PC-3 (cell line): ENCODE data around the gene SLC15A3. TPM values are rescaled to one million over a fixed set of nuclear protein-coding genes. Genes with fewer than 3 reads are reported as not detected.

ENCODE experiments used
- ATAC-seq: fragments of 200-7000 bp; cut with Tn5 transposase; 2 replicates; pipeline ENCODE4 v1.9.1; 2020; ENCODE audit warnings: mild to moderate bottlenecking, moderate library complexity
- BruUV-seq: library from RNA; stranded (reverse); fragments of 400-500 nt; replicated peaks from 2 replicates; lab custom pipeline; 2021; lab: Mats Ljungman, UMichigan
- CTCF ChIA-PET: fragments of 300-600 bp; sonication (Branson Sonifier 250); formaldehyde crosslinking; loops from one replicate; lab custom pipeline; 2022; ENCODE audit warnings: antibody characterized with exemption; lab: Charles Lee
- POLR2A ChIA-PET: fragments of 300-600 bp; sonication (Branson Sonifier 250); formaldehyde crosslinking; loops from one replicate; lab custom pipeline; 2022; ENCODE audit warnings: antibody characterized with exemption; ENCODE audit not compliant: unreplicated experiment; lab: Charles Lee
- DNase-seq: peaks from one replicate; pipeline ENCODE4 v3.0.0-alpha.2; 2015
- H2AFZ ChIP-seq: fragments of 300-600 bp; sonication (generic); 2 replicates; pipeline ENCODE4 v1.6.0; 2016; ENCODE audit warnings: antibody characterized with exemption, low read length
- H3F3A ChIP-seq: fragments of 300-600 bp; sonication (generic); one replicate; pipeline ENCODE4 v1.6.0; 2017; ENCODE audit warnings: antibody characterized with exemption, low read length, control low read depth, mild to moderate bottlenecking; ENCODE audit not compliant: unreplicated experiment
- H3K27ac ChIP-seq: fragments of 300-600 bp; sonication (generic); 2 replicates; pipeline ENCODE4 v1.5.1; 2016; ENCODE audit warnings: mild to moderate bottlenecking, low read length
- H3K27me3 ChIP-seq: fragments of 300-600 bp; sonication (generic); 2 replicates; pipeline ENCODE4 v1.6.1; 2016; ENCODE audit warnings: low read length, mixed read lengths
- H3K36me3 ChIP-seq: fragments of 300-600 bp; sonication (generic); 2 replicates; pipeline ENCODE4 v1.6.1; 2016; ENCODE audit warnings: low read depth, mixed run types, low read length, mixed read lengths
- H3K4me1 ChIP-seq: fragments of 300-600 bp; sonication (generic); 2 replicates; pipeline ENCODE4 v1.5.1; 2016; ENCODE audit warnings: low read length; ENCODE audit not compliant: insufficient read depth
- H3K4me2 ChIP-seq: fragments of 300-600 bp; sonication (generic); 2 replicates; pipeline ENCODE4 v1.6.0; 2016; ENCODE audit warnings: low read length
- H3K4me3 ChIP-seq: fragments of 300-600 bp; sonication (generic); 2 replicates; pipeline ENCODE4 v1.5.1; 2016; ENCODE audit warnings: mild to moderate bottlenecking, low read length, mixed read lengths
- H3K79me2 ChIP-seq: fragments of 300-600 bp; sonication (generic); 2 replicates; pipeline ENCODE4 v1.6.1; 2017; ENCODE audit warnings: low read length, mixed read lengths
- H3K9ac ChIP-seq: fragments of 300-600 bp; sonication (generic); 2 replicates; pipeline ENCODE4 v1.6.0; 2016; ENCODE audit warnings: mild to moderate bottlenecking, low read length
- H3K9me2 ChIP-seq: fragments of 300-600 bp; sonication (generic); replicated peaks from 2 replicates; pipeline ENCODE4 v1.6.1; 2016; ENCODE audit warnings: mixed run types, low read length, mixed read lengths
- H3K9me3 ChIP-seq: fragments of 300-600 bp; sonication (generic); 2 replicates; pipeline ENCODE4 v1.6.1; 2016; ENCODE audit warnings: low read length, mixed read lengths
- H4K20me1 ChIP-seq: fragments of 300-600 bp; sonication (generic); 2 replicates; pipeline ENCODE4 v1.6.1; 2016; ENCODE audit warnings: low read length, mixed read lengths
- EZH2 ChIP-seq: fragments of 300-600 bp; sonication (generic); IDR thresholded peaks from one replicate; pipeline ENCODE4 v1.6.1; 2017; ENCODE audit warnings: antibody characterized with exemption, mild to moderate bottlenecking, low read length; ENCODE audit not compliant: unreplicated experiment
- EZH2phosphoT487 ChIP-seq: fragments of 300-600 bp; sonication (generic); IDR thresholded peaks from 2 replicates; pipeline ENCODE4 v1.6.1; 2018; ENCODE audit warnings: mild to moderate bottlenecking, antibody characterized with exemption, low read length, borderline replicate concordance
- intact Hi-C: fragments of 100-400 bp; cut with micrococcal nuclease; formaldehyde crosslinking; loops from 2 replicates; pipeline ENCODE4 v1.9.0; 2023
- total RNA-seq: library from RNA; depleted of rRNA; stranded (reverse); fragments of >200 nt; gene quantifications from 2 replicates; pipeline ENCODE4 v1.2.3, GENCODE V29; 2014
- TF ChIP-seq, protein P1 (sequence below): fragments of 300-600 bp; sonication (generic); conservative IDR thresholded peaks from 2 replicates; pipeline ENCODE4 v1.5.1; 2017; ENCODE audit warnings: antibody characterized with exemption, low read depth, mild to moderate bottlenecking, low read length

The SLC15A3 gene
- total RNA-seq, 1 experiment from 2014 or later, result not detected

DNA sequence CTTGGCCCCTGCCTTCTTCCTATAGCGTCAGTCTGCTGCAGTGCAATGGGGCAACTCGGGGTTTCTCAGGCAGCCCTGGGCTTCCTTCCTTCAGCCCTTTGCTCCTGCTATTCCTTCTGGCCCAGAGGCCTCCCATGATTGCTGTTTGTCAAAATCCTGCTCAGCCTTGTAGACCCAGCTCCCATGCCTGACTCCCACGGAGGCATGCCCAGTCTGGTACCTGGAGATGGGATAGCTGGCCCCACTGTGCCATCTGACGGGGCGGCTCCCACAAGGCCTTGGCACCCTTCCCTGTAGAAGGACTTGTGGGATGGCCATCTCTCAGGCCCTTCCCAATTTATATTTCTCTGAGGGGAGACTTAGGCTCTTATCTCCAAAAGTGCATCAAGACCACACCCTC, 18.9 kb upstream of the SLC15A3 start:
- no TSS peak for BruUV-seq
- no peak for ATAC-seq

DNA sequence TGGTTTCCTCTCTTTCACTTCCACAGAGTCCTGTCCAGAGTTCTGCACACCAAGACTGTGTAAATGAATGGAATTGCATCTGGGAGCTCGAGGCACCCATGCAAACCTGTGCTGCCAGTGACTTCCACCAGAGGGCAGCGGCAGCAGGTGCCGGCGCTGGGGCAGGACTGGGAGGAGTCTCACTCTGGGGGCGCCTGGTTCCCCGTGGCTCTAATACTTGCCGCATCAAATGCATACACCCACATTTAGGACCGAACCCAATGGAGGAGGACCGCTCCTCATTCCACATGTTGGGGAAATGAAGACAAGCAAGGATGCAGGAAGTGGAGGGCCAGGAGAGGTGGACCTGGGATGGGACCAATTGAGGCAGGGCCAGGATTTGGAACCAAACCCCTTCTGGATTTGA, 18.4 kb upstream of the SLC15A3 start:
- Histone ChIP-seq H2AFZ (0 out of 2 replicates have a peak overlapping the region, but pooled peaks have one; percentile 11), H3K4me1 (no peaks in the 10 kb centered on the region), H3K79me2 (no peaks in the 10 kb centered on the region), H3K4me2 (no peak overlapping the region), H3K9me3 (no peaks in the 10 kb centered on the region), H4K20me1 (no peaks in the 10 kb centered on the region), H3K9me2 (no peaks in the 10 kb centered on the region), H3K27me3 (peaks cover 38% of the 10 kb centered on the region), H3K4me3 (no peak overlapping the region), H3F3A (no peaks in the 10 kb centered on the region), H3K36me3 (no peaks in the 10 kb centered on the region), H3K9ac (no peak overlapping the region), H3K27ac (no peak overlapping the region)
- CTCF ChIA-PET, result interaction anchor here (1.0 kb wide), 1 partner anchor 55 kb away, joined by 4 read pairs; no protein-coding TSS in a partner anchor
- POLR2A ChIA-PET, result interaction anchor here (0.6 kb wide), 1 partner anchor 16 kb away, joined by 3 read pairs; no protein-coding TSS in a partner anchor
- BruUV-seq, result no TSS peak
- DNase-seq, result peak; percentile 75
- intact Hi-C loops, result loop anchor here (1.0 kb wide), 3 partner anchors 159 to 217 kb away; no protein-coding TSS in a partner anchor
- ATAC-seq, result peak; percentile 89
- TF ChIP-seq, protein P1, sequence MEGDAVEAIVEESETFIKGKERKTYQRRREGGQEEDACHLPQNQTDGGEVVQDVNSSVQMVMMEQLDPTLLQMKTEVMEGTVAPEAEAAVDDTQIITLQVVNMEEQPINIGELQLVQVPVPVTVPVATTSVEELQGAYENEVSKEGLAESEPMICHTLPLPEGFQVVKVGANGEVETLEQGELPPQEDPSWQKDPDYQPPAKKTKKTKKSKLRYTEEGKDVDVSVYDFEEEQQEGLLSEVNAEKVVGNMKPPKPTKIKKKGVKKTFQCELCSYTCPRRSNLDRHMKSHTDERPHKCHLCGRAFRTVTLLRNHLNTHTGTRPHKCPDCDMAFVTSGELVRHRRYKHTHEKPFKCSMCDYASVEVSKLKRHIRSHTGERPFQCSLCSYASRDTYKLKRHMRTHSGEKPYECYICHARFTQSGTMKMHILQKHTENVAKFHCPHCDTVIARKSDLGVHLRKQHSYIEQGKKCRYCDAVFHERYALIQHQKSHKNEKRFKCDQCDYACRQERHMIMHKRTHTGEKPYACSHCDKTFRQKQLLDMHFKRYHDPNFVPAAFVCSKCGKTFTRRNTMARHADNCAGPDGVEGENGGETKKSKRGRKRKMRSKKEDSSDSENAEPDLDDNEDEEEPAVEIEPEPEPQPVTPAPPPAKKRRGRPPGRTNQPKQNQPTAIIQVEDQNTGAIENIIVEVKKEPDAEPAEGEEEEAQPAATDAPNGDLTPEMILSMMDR, result peak; percentile 96
- TF ChIP-seq EZH2, result no peak

More for the DNA sequence above, 18.9 kb upstream of the SLC15A3 start:
- ChIA-PET POLR2A (interaction anchor here (0.6 kb wide), 1 partner anchor 15 kb away, joined by 3 read pairs; no protein-coding TSS in a partner anchor), CTCF (interaction anchor here (1.0 kb wide), 1 partner anchor 56 kb away, joined by 4 read pairs; no protein-coding TSS in a partner anchor)
- Histone ChIP-seq H3K9ac (no peak overlapping the region), H3K9me2 (no peaks in the 10 kb centered on the region), H3K4me1 (no peaks in the 10 kb centered on the region), H3K4me2 (no peak overlapping the region), H2AFZ (no peak overlapping the region), H3K4me3 (no peak overlapping the region), H3K36me3 (no peaks in the 10 kb centered on the region), H3K27ac (no peak overlapping the region), H4K20me1 (no peaks in the 10 kb centered on the region), H3K9me3 (no peaks in the 10 kb centered on the region), H3K79me2 (no peaks in the 10 kb centered on the region), H3K27me3 (peaks cover 33% of the 10 kb centered on the region), H3F3A (no peaks in the 10 kb centered on the region)
- no peak for DNase-seq
- intact Hi-C loops, result loop anchor here (1.0 kb wide), 3 partner anchors 158 to 216 kb away; no protein-coding TSS in a partner anchor
- no peak for TF ChIP-seq EZH2phosphoT487
- no peak for TF ChIP-seq EZH2
- TF ChIP-seq, protein P1, result no peak

DNA sequence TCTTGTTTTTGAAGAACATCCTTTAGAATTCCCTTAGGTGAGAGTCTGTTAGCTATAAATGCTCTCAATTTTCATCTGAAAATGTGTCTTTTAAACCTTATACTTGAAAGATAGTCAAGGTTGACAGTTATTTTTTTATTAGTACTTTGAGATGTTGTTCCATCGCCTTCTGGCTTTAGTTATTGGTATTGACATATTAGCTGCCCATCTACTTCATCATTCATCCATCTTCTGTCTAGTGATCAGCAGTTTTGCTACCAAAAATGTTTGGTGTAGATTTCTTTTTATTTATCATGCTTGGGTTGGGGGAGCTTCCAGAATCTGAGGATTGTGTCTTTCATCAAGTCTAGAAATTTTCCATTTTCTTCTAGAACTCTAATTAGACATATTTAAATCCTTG, 16.2 kb upstream of the SLC15A3 start:
- CTCF ChIA-PET, result no interaction called here
- Histone ChIP-seq H3K27me3 (peaks cover 42% of the 10 kb centered on the region), H3K79me2 (no peaks in the 10 kb centered on the region), H4K20me1 (no peaks in the 10 kb centered on the region), H3K27ac (no peak overlapping the region), H3F3A (no peaks in the 10 kb centered on the region), H3K36me3 (no peaks in the 10 kb centered on the region), H3K4me2 (no peak overlapping the region), H2AFZ (no peak overlapping the region), H3K4me3 (no peak overlapping the region), H3K9me2 (no peaks in the 10 kb centered on the region), H3K4me1 (no peaks in the 10 kb centered on the region), H3K9me3 (no peaks in the 10 kb centered on the region), H3K9ac (no peak overlapping the region)
- intact Hi-C loops, result no loop called here
- no TSS peak for BruUV-seq
- DNase-seq (no peak), ATAC-seq (no peak)
- TF ChIP-seq EZH2 (no peak), EZH2phosphoT487 (no peak)
- TF ChIP-seq, protein P1, result no peak
- POLR2A ChIA-PET, result no interaction called here
